HCT116 (cell line): ENCODE measurements around the gene RBBP6. TPM values are rescaled to one million over a fixed set of nuclear protein-coding genes. Genes with fewer than 3 reads are reported as not detected.

ENCODE experiments used
- ATAC-seq: fragments of 200-7000 bp; cut with Tn5 transposase; 2 replicates; pipeline ENCODE4 v1.9.1; 2020; ENCODE audit warnings: mild to moderate bottlenecking, moderate library complexity
- BruUV-seq: library from RNA; stranded (reverse); fragments of 400-500 nt; replicated peaks from 2 replicates; lab custom pipeline; 2021; lab: Mats Ljungman, UMichigan
- CTCF ChIA-PET: fragments of 300-600 bp; sonication (Branson Sonifier 250); formaldehyde crosslinking; loops from one replicate; lab custom pipeline; 2021; ENCODE audit warnings: antibody characterized with exemption; lab: Charles Lee
- POLR2A ChIA-PET: fragments of 300-600, 350-600 bp; sonication (Branson Sonifier 250); formaldehyde crosslinking; loops from one replicate; lab custom pipeline; 2021; ENCODE audit warnings: antibody characterized with exemption; lab: Charles Lee
- RAD21 ChIA-PET, 2 experiments: fragments of 300-600 bp; sonication (Branson Sonifier 250); formaldehyde crosslinking; loops; one replicate each; lab custom pipeline; 2023; ENCODE audit warnings: low total read pairs in 2 of 2; ENCODE audit not compliant: uncharacterized antibody in 2 of 2, unreplicated experiment in 2 of 2, low non-redundant PET in 1 of 2; lab: Charles Lee
- DNase-seq: peaks from one replicate; pipeline ENCODE4 v3.0.0-alpha.2; 2010; ENCODE audit warnings: low read depth, low spot score
- H2AFZ ChIP-seq: fragments of 200-600 bp; shearing (Covaris generic), sonication (generic); 2 replicates; pipeline ENCODE4 v1.6.1; 2017; ENCODE audit warnings: low read depth, mixed run types, mixed read lengths, antibody characterized with exemption, low read length; ENCODE audit not compliant: poor library complexity, severe bottlenecking
- H3K27ac ChIP-seq: 2 replicates; pipeline ENCODE4 v1.5.1; 2012; ENCODE audit warnings: low read depth, low read length
- H3K27me3 ChIP-seq: fragments of 200-600 bp; sonication (generic); 2 replicates; pipeline ENCODE4 v1.6.1; 2016; ENCODE audit warnings: mixed run types, low read length, mixed read lengths; ENCODE audit not compliant: insufficient read depth
- H3K36me3 ChIP-seq, 2 experiments: fragments of 200-500 bp in 1 of 2; fragments of 200-600 bp in 1 of 2; sonication (Bioruptor generic) in 1 of 2; sonication (generic) in 1 of 2; 2 replicates each; pipeline versions ENCODE4 v1.5.1 to v1.6.1; 2014 to 2016; ENCODE audit warnings: low read length in 2 of 2, inconsistent platforms in 1 of 2, mixed read lengths in 1 of 2, mixed run types in 1 of 2; ENCODE audit not compliant: insufficient read depth in 2 of 2, control insufficient read depth in 1 of 2
- H3K4me1 ChIP-seq, 2 experiments: fragments of 200-600 bp in 1 of 2; sonication (generic) in 1 of 2; 2 replicates each; pipeline versions ENCODE4 v1.5.1 to v1.6.1; 2012 to 2017; ENCODE audit warnings: low read length in 2 of 2, inconsistent platforms in 1 of 2, mild to moderate bottlenecking in 1 of 2, mixed read lengths in 1 of 2, mixed run types in 1 of 2, moderate library complexity in 1 of 2; ENCODE audit not compliant: insufficient read depth in 2 of 2, control insufficient read depth in 1 of 2
- H3K4me2 ChIP-seq: fragments of 200-600 bp; sonication (generic); 2 replicates; pipeline ENCODE4 v1.6.1; 2017; ENCODE audit warnings: mixed run types, low read length, mixed read lengths
- H3K4me3 ChIP-seq, 2 experiments: fragments of 200-600 bp in 1 of 2; sonication (generic) in 1 of 2; replicated peaks in 1 of 2; 2 replicates each; pipeline ENCODE4 v1.5.1; 2011 to 2016; ENCODE audit warnings: low read length in 2 of 2, control low read depth in 1 of 2, low read depth in 1 of 2, mild to moderate bottlenecking in 1 of 2, mixed read lengths in 1 of 2, mixed run types in 1 of 2
- H3K79me2 ChIP-seq: fragments of 200-600 bp; sonication (generic); 2 replicates; pipeline ENCODE4 v1.6.1; 2017; ENCODE audit warnings: mild to moderate bottlenecking, mixed run types, low read length, moderate library complexity, mixed read lengths; ENCODE audit not compliant: insufficient read depth
- H3K9ac ChIP-seq: fragments of 200-600 bp; sonication (generic); 2 replicates; pipeline ENCODE4 v1.6.1; 2016; ENCODE audit warnings: low read length, mixed read lengths
- H3K9me2 ChIP-seq: fragments of 200-600 bp; sonication (generic), shearing (Covaris generic); 2 replicates; pipeline ENCODE4 v1.6.1; 2017; ENCODE audit warnings: mixed run types, mild to moderate bottlenecking, moderate library complexity; ENCODE audit not compliant: insufficient read depth
- H3K9me3 ChIP-seq, 2 experiments: fragments of 200-500 bp in 1 of 2; fragments of 200-600 bp in 1 of 2; sonication (Bioruptor generic) in 1 of 2; sonication (generic) in 1 of 2; 2 replicates each; pipeline ENCODE4 v1.6.1; 2014 to 2017; ENCODE audit warnings: low read length in 2 of 2, mixed read lengths in 2 of 2, inconsistent platforms in 1 of 2, low read depth in 1 of 2, mild to moderate bottlenecking in 1 of 2, mixed run types in 1 of 2, moderate library complexity in 1 of 2; ENCODE audit not compliant: control insufficient read depth in 1 of 2, insufficient read depth in 1 of 2
- H4K20me1 ChIP-seq: fragments of 200-600 bp; sonication (generic), shearing (Covaris generic); 2 replicates; pipeline ENCODE4 v1.6.1; 2017; ENCODE audit warnings: mixed run types, mild to moderate bottlenecking, moderate library complexity; ENCODE audit not compliant: insufficient read depth
- CBX3 ChIP-seq: IDR thresholded peaks from 2 replicates; pipeline ENCODE4 v1.6.1; 2012; ENCODE audit warnings: low read depth
- CEBPB ChIP-seq: IDR thresholded peaks from 2 replicates; pipeline ENCODE4 v1.6.1; 2012; ENCODE audit warnings: low read depth
- CTCF ChIP-seq, 3 experiments: fragments of 200-600 bp in 1 of 3; sonication (generic) in 1 of 3; IDR thresholded peaks in 2 of 3; conservative IDR thresholded peaks in 1 of 3; 2 replicates each; pipeline ENCODE4 v1.5.1; 2012 to 2017; ENCODE audit warnings: low read depth in 2 of 3, low read length in 2 of 3, antibody characterized with exemption in 1 of 3, borderline replicate concordance in 1 of 3, control low read depth in 1 of 3, mild to moderate bottlenecking in 1 of 3, mixed read lengths in 1 of 3, mixed run types in 1 of 3, moderate library complexity in 1 of 3; ENCODE audit not compliant: insufficient read depth in 1 of 3
- MAX ChIP-seq: IDR thresholded peaks from 2 replicates; pipeline ENCODE4 v1.6.1; 2012
- POLR2AphosphoS5 ChIP-seq: IDR thresholded peaks from 2 replicates; pipeline ENCODE4 v1.6.1; 2011; ENCODE audit warnings: mild to moderate bottlenecking, low read depth, low read length, moderate library complexity
- RAD21 ChIP-seq: IDR thresholded peaks from 2 replicates; pipeline ENCODE4 v1.6.1; 2012; ENCODE audit warnings: low read depth, mild to moderate bottlenecking
- intact Hi-C: fragments of 100-400 bp; cut with micrococcal nuclease; formaldehyde crosslinking; loops from 2 replicates; pipeline ENCODE4 v1.10.0; 2022
- total RNA-seq: library from RNA; stranded (reverse); gene quantifications from one replicate; pipeline ENCODE4 v1.2.1, GENCODE V29; 2021; ENCODE audit not compliant: unreplicated experiment
- TF ChIP-seq, protein P1 (sequence below): IDR thresholded peaks from 2 replicates; pipeline ENCODE4 v1.6.1; 2012

The RBBP6 gene
- total RNA-seq, 1 experiment from 2014 or later, result 52.4 TPM

DNA sequence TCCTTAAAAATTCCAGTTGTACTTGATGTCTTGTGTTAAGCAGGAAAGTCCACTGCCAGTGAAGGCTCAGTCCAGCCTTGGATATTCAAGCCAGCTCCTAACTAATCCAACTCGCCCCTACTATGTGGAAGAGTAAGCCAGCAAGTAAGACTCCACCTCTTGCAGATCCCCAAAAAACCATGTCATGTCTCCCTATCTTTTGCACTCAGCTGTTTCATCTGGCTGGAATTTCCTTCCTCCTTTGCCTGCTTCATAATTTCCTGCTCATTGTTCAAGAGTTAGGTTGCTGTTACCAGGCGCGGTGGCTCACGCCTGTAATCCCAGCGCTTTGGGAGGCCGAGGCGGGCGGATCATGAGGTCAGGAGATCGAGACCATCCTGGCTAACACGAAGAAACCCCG, 37.8 kb downstream of the RBBP6 start:
- Histone ChIP-seq H3K9ac (no peak overlapping the region), H3K79me2 (no peaks in the 10 kb centered on the region), H3K4me1 (no peaks in the 10 kb centered on the region), H2AFZ (no peak overlapping the region), H3K36me3 (peaks cover 0 to 3% of the 10 kb centered on the region in 2 experiments; a peak in 1 of 4 replicates), H4K20me1 (no peaks in the 10 kb centered on the region), H3K4me2 (no peak overlapping the region), H3K27ac (no peak overlapping the region), H3K9me2 (no peaks in the 10 kb centered on the region), H3K4me3 (no peak overlapping the region), H3K27me3 (no peaks in the 10 kb centered on the region), H3K9me3 (no peaks in the 10 kb centered on the region)
- ChIA-PET POLR2A (no interaction called here), RAD21 (interaction anchor here in 1 of 2 experiments (0.7 kb wide), 1 partner anchor 61 kb away, joined by 3 read pairs; no protein-coding TSS in a partner anchor), CTCF (no interaction called here)
- intact Hi-C loops, result no loop called here
- ATAC-seq (no peak), DNase-seq (no peak)
- TF ChIP-seq CTCF (IDR thresholded peaks at IDR 0.05 in 2 of 3, conservative IDR thresholded peaks at IDR 0.05 in 1 of 3; ENCODE audit: borderline replicate concordance in 1 of 3, insufficient read depth in 1 of 3, low read depth in 2 of 3, low read length in 2 of 3) (no peak), MAX (no peak), POLR2AphosphoS5 (no peak)
- no TSS peak for BruUV-seq

DNA sequence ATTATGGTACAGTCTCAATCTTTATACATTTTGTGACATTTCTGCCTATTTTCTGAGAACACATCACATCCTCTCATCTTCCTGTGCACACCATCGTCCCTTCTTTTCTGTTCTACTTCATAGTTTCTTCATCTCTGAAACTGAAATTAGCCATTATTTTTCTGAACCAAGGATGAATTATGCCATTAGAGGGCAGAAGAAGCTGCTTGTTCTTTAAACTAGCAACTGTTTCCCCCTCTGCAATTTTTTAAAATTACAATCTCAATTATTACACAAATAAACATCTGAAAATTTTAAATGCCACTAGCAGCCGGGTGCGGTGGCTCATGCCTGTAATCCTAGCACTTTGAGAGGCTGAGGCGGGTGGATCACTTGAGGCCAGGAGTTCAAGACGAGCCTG, 41.3 kb downstream of the RBBP6 start:
- H3K36me3 ChIP-seq, result no peaks in the 10 kb centered on the region
- no peaks in the 10 kb centered on the region for H3K27me3 ChIP-seq
- no peaks in the 10 kb centered on the region for H3K9me3 ChIP-seq
- H4K20me1 ChIP-seq, result no peaks in the 10 kb centered on the region
- H3K4me2 ChIP-seq, result no peak overlapping the region
- no peak; the same call in 1 of the 2 replicates for ATAC-seq
- peaks cover 0 to 6% of the 10 kb centered on the region in 2 experiments; a peak in 2 of 4 replicates for H3K4me1 ChIP-seq
- peak; percentile 69 for TF ChIP-seq RAD21
- peak; percentile 17; the same call in 1 of the 2 replicates for TF ChIP-seq CEBPB
- TF ChIP-seq CBX3, result no peak
- TF ChIP-seq, protein P1, sequence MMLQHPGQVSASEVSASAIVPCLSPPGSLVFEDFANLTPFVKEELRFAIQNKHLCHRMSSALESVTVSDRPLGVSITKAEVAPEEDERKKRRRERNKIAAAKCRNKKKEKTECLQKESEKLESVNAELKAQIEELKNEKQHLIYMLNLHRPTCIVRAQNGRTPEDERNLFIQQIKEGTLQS, result no peak
- peak; percentile 31 to 50 (median 47); a peak in 4 of 6 replicates for TF ChIP-seq CTCF (IDR thresholded peaks at IDR 0.05 in 2 of 3, conservative IDR thresholded peaks at IDR 0.05 in 1 of 3; ENCODE audit: borderline replicate concordance in 1 of 3, insufficient read depth in 1 of 3, low read depth in 2 of 3, low read length in 2 of 3)
- TF ChIP-seq, all 23 proteins: peak for 3
- intact Hi-C loops, result loop anchor here (1.0 kb wide), 1 partner anchor 109 kb away; no protein-coding TSS in a partner anchor
- Histone ChIP-seq H2AFZ (peak overlapping the region; percentile 50), H3K4me3 (no peak overlapping the region), H3K79me2 (no peaks in the 10 kb centered on the region), H3K9ac (no peak overlapping the region), H3K9me2 (no peaks in the 10 kb centered on the region), H3K27ac (no peak overlapping the region)
- POLR2A ChIA-PET, result no interaction called here
- BruUV-seq, result no TSS peak
- CTCF ChIA-PET, result interaction anchor here (0.7 to 2.2 kb wide), 2 partner anchors 63 to 109 kb away, joined by 3 to 9 read pairs; no protein-coding TSS in a partner anchor
- RAD21 ChIA-PET, result interaction anchor here in 1 of 2 experiments (0.7 kb wide), 1 partner anchor 173 kb away, joined by 4 read pairs; no protein-coding TSS in a partner anchor
- DNase-seq, result no peak
